Parathyroid adenoma (tissue), 2 donors: ENCODE measurements around the gene BBOX1.

Experiments used
- H2AFZ ChIP-seq: fragments of 300-600 bp; sonication (generic); one replicate; pipeline ENCODE4 v1.7.0; 2017; ENCODE audit warnings: antibody characterized with exemption, mild to moderate bottlenecking
- H3K27ac ChIP-seq: fragments of 300-600 bp; sonication (generic); one replicate; pipeline ENCODE4 v1.7.0; 2017
- H3K27me3 ChIP-seq: fragments of 300-600 bp; sonication (generic); one replicate; pipeline ENCODE4 v1.7.0; 2017; ENCODE audit warnings: low read length; ENCODE audit not compliant: control insufficient read depth, insufficient read depth
- H3K36me3 ChIP-seq: fragments of 300-600 bp; sonication (generic); one replicate; pipeline ENCODE4 v1.7.0; 2017; ENCODE audit warnings: low read length; ENCODE audit not compliant: control insufficient read depth, insufficient read depth
- H3K4me1 ChIP-seq: fragments of 300-600 bp; sonication (generic); one replicate; pipeline ENCODE4 v1.7.0; 2017; ENCODE audit warnings: control low read depth
- H3K4me2 ChIP-seq: fragments of 300-600 bp; sonication (generic); one replicate; pipeline ENCODE4 v1.7.0; 2017; ENCODE audit warnings: low read length
- H3K4me3 ChIP-seq: fragments of 300-600 bp; sonication (generic); one replicate; pipeline ENCODE4 v1.7.0; 2017; ENCODE audit warnings: low read depth, low read length
- H3K79me2 ChIP-seq: fragments of 300-600 bp; sonication (generic); one replicate; pipeline ENCODE4 v1.7.0; 2017; ENCODE audit warnings: control low read depth
- H3K9ac ChIP-seq: fragments of 300-600 bp; sonication (generic); one replicate; pipeline ENCODE4 v1.7.0; 2017; ENCODE audit warnings: mild to moderate bottlenecking
- H3K9me3 ChIP-seq: fragments of 300-600 bp; sonication (generic); one replicate; pipeline ENCODE4 v1.7.0; 2017; ENCODE audit warnings: low read length; ENCODE audit not compliant: control insufficient read depth
- CTCF ChIP-seq: fragments of 300-600 bp; sonication (generic); IDR thresholded peaks from one replicate; pipeline ENCODE4 v1.7.0; 2017; ENCODE audit warnings: antibody characterized with exemption, mild to moderate bottlenecking
- donor health status: primary hyperparathyroidism.

The BBOX1 gene

GRCh38 chr11:27004103-27004502 is 36.5 kb upstream of the BBOX1 start:
- no peaks in the 10 kb centered on the region for H3K27me3 ChIP-seq
- H3K27ac ChIP-seq: no peak overlapping the region
- no peak overlapping the region for H3K9ac ChIP-seq
- no peaks in the 10 kb centered on the region for H3K9me3 ChIP-seq
- no peak for TF ChIP-seq CTCF
- H2AFZ ChIP-seq: no peak overlapping the region
- no peaks in the 10 kb centered on the region for H3K79me2 ChIP-seq
- H3K4me3 ChIP-seq: no peak overlapping the region
- H3K4me2 ChIP-seq: no peak overlapping the region
- H3K4me1 ChIP-seq: no peaks in the 10 kb centered on the region
- no peaks in the 10 kb centered on the region for H3K36me3 ChIP-seq

GRCh38 chr11:27008811-27009535 is 31.6 kb upstream of the BBOX1 start:
- no peaks in the 10 kb centered on the region for H3K79me2 ChIP-seq
- no peak for TF ChIP-seq CTCF
- no peak overlapping the region for H2AFZ ChIP-seq

GRCh38 chr11:27011560-27012233 is 28.9 kb upstream of the BBOX1 start:
- no peak for TF ChIP-seq CTCF
- no peak overlapping the region for H2AFZ ChIP-seq
- H3K27ac ChIP-seq: no peak overlapping the region
- no peaks in the 10 kb centered on the region for H3K79me2 ChIP-seq
- H3K4me2 ChIP-seq: no peak overlapping the region
- H3K27me3 ChIP-seq: no peaks in the 10 kb centered on the region
- no peak overlapping the region for H3K9ac ChIP-seq
- no peaks in the 10 kb centered on the region for H3K36me3 ChIP-seq
- no peaks in the 10 kb centered on the region for H3K9me3 ChIP-seq
- H3K4me1 ChIP-seq: no peaks in the 10 kb centered on the region
- H3K4me3 ChIP-seq: no peak overlapping the region

More at GRCh38 chr11:27008811-27009535, 31.6 kb upstream of the BBOX1 start:
- Histone ChIP-seq H3K9ac (no peak overlapping the region), H3K9me3 (no peaks in the 10 kb centered on the region), H3K4me2 (no peak overlapping the region), H3K4me1 (no peaks in the 10 kb centered on the region), H3K36me3 (no peaks in the 10 kb centered on the region), H3K27me3 (no peaks in the 10 kb centered on the region), H3K27ac (no peak overlapping the region), H3K4me3 (no peak overlapping the region)

- Histone ChIP-seq H3K27me3 (no peaks in the 10 kb centered on the region), H2AFZ (no peak overlapping the region), H3K79me2 (no peaks in the 10 kb centered on the region), H3K4me2 (no peak overlapping the region), H3K27ac (no peak overlapping the region), H3K9me3 (no peaks in the 10 kb centered on the region), H3K36me3 (no peaks in the 10 kb centered on the region), H3K9ac (no peak overlapping the region), H3K4me1 (no peaks in the 10 kb centered on the region), H3K4me3 (no peak overlapping the region)
- TF ChIP-seq CTCF: no peak
These were observed 28.2 kb upstream of the BBOX1 start for GRCh38 chr11:27012234-27012921.
